ENCODE data around the gene NTMT2. TPM values are rescaled to one million over a fixed set of nuclear protein-coding genes. Genes with fewer than 3 reads are reported as not detected.

Gene NTMT2
- total RNA-seq, 1 donor from 2014 or later: 0.41 TPM

DNA sequence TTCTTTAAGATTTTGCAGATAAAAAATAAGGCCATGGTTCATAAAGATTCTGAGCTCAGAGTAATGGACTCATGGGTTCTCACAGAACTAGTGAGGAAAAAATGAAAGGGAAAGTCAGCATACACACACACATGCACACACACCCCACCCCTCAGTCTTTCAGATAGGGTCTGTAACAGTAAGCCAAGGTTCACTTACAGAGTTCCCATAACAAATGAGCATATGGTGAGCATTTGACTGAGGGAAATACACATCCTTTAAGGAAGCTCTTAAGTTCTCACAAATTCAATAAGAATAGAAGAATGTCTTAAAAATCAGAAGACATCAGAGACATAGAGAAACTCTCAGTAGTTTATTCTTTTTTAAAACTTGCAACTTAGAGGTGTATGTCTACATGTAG, 57.9 kb downstream of the NTMT2 start:
- DNase-seq (ENCODE audit: low spot score in 2 of 2) (no peak), FAIRE-seq (no peak)

DNA sequence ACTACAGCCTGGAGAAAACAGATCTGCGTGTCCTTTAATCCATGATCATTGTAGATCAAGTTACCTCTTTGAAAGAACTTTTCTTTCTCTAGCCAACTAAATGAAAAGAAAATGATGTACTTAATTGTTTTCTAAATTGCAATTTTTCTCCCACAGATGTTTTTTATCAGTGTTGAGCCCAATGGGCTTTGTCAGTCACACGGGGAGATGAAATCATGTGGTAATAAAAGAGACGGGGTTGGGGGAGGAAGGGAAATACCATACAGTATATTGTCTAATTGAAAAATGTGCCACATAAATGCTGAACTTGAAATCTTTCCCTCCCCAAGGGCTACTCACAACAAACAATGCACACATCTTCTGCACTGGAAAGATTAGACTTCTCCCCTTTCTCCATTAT, 58.4 kb downstream of the NTMT2 start:
- no peak for DNase-seq (ENCODE audit: low spot score in 2 of 2)
- no peak for FAIRE-seq

DNA sequence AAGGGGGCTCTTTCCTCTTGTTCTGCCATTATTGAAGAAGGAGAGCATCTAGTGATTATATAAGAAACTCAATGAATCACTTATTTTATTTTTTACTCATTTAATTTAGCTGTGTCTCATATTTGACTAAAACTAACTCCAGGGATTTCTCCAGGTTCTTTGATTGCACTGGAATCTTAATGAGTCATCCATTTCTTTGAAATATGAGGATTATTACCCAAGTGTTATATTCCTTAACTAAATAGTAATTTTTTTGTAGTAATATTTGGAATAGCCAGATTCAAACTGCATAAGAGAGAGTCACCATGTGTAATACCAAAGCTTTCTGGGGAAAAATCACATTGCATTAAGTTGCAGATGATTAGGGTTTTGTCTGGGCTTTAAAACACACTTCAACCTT, 59.5 kb downstream of the NTMT2 start:
- no peak for DNase-seq (ENCODE audit: low spot score in 2 of 2)
- no peak for FAIRE-seq

DNA sequence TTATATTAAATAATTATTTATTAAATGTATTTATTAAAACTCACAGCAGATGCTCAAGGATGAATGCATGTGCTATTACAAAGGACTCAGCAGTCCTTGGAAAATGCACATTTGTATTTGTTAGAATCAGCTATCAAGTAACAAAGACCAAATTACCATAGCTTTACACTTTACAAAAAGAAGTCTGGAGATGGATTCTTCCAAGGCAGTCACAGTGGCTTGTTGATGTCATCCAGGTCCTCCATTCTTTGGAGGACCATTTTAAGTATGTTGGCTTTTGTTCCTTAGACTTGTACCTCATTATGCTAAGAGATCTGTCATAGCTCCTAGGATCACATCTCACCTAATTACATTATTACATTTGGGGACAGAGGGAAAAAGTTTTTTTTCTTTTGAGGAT, 63.4 kb downstream of the NTMT2 start:
- DNase-seq (ENCODE audit: low spot score in 2 of 2) (no peak), FAIRE-seq (no peak)

DNA sequence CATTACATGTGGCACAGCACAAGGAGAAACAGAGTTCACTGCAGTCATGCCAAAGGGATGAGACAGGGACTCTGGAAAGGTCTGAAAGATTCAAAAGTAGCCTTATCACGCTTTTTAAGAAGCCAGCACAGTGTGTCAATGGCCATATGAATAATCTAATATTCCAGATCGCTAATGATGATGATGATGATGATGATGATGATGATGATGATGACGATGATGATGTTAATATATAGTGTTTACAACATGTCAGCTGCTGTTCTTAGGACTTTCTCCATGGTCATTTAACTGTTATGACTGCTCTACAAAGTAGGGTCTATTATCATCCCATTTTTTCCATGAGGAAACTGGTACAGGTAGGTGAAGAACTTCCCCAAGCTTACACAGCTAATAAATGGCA, 64.4 kb downstream of the NTMT2 start:
- no peak for DNase-seq (ENCODE audit: low spot score in 2 of 2)
- FAIRE-seq: no peak

DNA sequence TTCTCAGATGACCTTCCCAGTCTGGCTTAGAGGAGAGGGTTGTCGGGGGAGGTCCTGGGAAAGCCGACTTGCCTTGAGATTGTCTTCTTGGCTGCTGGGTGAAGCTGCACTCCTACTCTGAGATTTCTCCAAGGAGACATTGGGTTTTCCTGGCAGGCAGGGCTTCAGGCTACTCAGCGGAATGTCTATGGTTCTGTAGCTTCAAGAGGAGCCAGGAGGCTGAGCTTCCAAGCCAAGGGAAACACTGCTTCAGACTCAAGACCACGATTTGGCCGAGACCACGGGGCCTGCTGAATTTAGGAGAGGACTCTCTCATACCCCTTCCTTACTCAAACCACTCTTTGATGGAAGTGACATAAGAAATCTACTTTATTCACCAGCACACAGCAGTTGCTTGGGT, 67.8 kb downstream of the NTMT2 start:
- DNase-seq (ENCODE audit: low spot score in 2 of 2): no peak
- FAIRE-seq: no peak

DNA sequence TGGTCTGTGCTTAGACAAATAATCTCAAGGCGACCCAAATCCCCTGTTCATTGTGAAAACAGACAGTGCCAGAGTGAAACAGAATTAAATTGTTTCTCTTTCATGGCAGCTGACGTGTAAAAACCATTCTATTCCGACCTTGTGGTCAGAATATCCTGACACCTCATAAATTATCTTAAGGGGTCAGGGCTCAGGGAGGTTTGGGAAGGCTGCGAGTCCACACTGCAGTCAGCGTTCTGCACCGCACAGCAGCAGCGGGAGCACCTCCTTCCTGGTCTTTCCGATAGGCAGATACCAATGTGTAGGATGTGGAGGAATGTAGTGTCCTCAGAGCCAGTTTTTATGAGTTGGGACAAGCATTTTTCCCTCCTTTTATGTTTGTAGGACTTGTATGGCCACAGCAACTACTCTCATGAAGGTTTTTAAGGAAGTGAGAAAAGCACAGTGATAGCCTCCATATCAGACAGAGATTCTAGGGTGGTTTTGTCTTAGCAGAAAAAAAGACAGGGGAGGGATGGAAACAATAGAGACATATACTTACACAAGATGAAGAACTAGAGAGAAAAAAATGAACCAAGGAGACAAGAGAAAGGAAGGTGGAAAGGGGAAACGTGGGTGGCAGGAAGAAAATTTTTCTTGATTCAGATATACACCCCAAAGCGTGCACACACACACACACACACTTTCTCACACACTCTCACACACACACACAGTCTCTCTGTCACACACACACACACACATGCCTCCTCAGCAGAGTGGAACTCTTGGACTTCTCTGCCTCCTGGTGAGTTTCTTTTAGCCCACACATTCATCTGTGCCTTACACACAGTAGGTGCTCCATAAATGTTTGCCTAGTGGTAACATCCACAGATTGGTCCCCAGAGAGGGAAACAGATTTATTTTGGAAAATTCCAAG, 68.6 kb downstream of the NTMT2 start:
- FAIRE-seq (no peak), DNase-seq (ENCODE audit: low spot score in 2 of 2) (no peak)

DNA sequence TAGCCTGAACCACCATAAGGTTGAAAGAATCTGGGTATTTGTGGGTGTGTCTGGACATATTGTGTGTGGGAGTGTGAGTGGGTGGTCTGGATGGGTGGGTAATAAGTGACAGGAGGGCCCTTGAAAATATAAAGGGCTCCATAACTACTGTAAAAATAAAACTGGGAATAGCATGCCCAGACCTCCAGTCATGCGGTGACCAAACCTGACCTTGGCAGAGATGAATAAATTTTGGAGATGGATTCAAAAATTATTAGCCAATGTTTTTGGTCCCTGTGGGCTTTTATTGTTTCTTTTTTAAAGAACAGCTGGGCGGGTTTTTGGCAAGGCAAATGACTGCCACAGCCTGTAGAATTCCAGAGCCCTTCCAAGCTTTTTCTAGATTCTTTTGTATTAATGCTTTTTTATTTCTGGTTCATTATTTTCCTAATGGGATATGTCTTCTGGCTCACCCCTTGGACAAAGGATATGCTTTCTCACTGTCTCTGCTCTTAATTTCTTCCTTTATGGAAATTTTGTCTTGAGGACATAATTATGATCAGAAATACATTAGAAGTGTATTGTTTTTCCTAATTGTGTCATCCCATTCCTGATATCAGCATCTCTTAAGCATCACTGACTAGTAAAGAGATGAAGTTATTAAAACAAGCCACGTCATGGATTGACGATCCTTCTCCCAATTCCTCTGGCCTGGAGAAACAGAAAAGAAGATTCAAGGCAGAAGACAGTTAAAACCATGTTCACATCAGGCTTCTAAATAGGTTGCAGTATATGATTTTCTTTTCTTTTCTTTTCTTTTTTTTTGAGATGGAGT, 69.5 kb downstream of the NTMT2 start:
- DNase-seq (ENCODE audit: low spot score in 2 of 2) (no peak), FAIRE-seq (no peak)

DNA sequence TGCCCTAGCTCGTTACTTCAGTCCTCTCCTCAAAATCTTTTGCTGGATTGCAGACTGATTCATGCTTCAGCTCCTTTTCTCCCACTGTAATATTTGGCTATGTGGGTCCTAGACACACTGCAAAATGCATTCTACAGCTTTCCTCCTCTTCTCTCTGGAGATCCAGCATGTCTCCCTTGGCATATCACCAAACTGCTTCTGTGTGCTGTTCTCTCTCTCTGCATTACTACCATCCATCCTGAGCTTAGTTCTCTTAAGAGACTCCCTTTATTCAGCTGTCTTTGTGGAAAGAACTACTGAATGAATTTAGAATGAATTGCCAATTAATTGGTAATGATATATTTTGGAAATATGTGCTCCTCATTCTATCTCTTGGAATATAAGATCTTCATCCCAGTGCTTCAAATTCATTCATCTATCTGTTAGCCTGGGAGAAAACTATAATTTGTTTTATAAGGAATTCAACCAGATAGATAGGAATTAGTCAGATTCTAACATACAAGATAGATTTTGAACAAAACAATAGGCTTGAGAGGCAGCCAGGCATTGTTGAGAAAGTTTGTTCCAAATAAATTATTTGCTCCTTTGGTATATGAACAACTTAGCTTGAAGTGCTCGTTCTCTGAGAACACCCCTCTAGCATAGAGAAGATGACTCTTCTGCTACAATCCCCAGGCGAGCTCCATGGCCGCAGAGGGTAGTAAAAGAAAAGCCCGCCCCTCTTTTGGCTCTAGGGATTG, 71.9 kb downstream of the NTMT2 start:
- DNase-seq (ENCODE audit: low spot score in 2 of 2) (no peak), FAIRE-seq (no peak)

DNA sequence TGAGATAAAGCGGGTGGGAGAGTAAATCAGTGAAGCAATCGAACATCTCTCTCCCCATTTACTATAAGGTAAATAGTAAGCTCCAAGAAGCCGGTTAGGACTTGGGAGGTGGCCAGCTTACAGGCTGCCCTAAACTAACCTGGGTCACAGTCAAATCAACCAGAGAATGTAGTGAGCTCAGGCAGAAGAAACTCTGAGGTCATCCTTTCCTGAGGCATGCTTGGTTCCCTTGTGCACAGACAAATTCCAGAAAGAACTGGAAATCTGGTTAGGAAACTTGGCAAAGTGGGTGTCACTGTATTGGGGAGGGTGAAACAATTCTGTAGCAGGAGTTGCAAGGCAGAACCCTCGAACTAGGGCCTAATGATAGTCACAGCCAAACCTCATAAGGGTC, 72.5 kb downstream of the NTMT2 start:
- FAIRE-seq: no peak
- no peak for DNase-seq (ENCODE audit: low spot score in 2 of 2)

Small RNA genes within 50 kb of the gene (small RNA-seq; reads per million reads assigned to genes)
- gene MIR3119-2: not detected

Other genes with a start within 250 kb of the NTMT2 start
- gene KIFAP3, start 71.3 kb upstream of the NTMT2 start, total RNA-seq: 275 TPM

Measured in frontal cortex (tissue), 4 donors.